Measurements from ENCODE around the gene DNAH7.

DNA sequence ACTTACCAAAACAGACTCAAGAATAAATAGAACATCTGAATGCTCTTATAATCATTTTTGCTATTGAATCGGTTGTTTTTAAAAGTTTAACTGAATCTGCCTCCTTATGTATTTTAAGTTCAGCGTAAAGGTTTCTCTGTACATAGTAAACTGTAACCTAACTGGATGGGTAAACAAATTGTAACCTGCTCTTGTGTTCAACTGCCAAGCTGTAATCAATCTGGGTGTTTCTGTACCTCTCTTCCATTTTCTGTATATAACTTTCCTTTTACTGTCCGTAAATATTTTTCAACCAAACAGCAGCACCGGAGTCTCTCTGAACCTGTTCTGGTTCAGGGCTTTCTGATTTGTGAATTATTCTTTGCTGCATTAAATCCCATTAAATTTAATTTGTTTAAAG, 27.6 kb upstream of the DNAH7 start:
- TF ChIP-seq, protein P1, sequence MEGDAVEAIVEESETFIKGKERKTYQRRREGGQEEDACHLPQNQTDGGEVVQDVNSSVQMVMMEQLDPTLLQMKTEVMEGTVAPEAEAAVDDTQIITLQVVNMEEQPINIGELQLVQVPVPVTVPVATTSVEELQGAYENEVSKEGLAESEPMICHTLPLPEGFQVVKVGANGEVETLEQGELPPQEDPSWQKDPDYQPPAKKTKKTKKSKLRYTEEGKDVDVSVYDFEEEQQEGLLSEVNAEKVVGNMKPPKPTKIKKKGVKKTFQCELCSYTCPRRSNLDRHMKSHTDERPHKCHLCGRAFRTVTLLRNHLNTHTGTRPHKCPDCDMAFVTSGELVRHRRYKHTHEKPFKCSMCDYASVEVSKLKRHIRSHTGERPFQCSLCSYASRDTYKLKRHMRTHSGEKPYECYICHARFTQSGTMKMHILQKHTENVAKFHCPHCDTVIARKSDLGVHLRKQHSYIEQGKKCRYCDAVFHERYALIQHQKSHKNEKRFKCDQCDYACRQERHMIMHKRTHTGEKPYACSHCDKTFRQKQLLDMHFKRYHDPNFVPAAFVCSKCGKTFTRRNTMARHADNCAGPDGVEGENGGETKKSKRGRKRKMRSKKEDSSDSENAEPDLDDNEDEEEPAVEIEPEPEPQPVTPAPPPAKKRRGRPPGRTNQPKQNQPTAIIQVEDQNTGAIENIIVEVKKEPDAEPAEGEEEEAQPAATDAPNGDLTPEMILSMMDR (IDR thresholded peaks at IDR 0.05), result no peak
- TF ChIP-seq ZFX (IDR thresholded peaks at IDR 0.05; ENCODE audit: borderline replicate concordance), result no peak
